ENCODE results near the gene SARDH.

The SARDH gene

GRCh38 chr9:133708246-133709014 is 29.7 kb downstream of the SARDH start:
- Histone ChIP-seq H3K27me3 (ENCODE audit: control insufficient read depth in 2 of 2, insufficient read depth in 2 of 2, low read length in 2 of 2) (peaks cover 0 to 3% of the 10 kb centered on the region in 2 donors), H3K9me3 (ENCODE audit: control insufficient read depth in 2 of 2, low read length in 2 of 2) (no peaks in the 10 kb centered on the region), H3K27ac (ENCODE audit: low read depth in 2 of 2, low read length in 2 of 2) (no peak overlapping the region), H3K9ac (ENCODE audit: low read depth in 1 of 2, low read length in 2 of 2) (no peak overlapping the region), H3K36me3 (ENCODE audit: control insufficient read depth in 2 of 2, insufficient read depth in 2 of 2, low read length in 2 of 2) (no peaks in the 10 kb centered on the region), H3K4me1 (ENCODE audit: control insufficient read depth in 2 of 2, insufficient read depth in 2 of 2, low read length in 2 of 2) (no peaks in the 10 kb centered on the region), H3K4me3 (ENCODE audit: low read length in 2 of 2) (no peak overlapping the region)

DNA sequence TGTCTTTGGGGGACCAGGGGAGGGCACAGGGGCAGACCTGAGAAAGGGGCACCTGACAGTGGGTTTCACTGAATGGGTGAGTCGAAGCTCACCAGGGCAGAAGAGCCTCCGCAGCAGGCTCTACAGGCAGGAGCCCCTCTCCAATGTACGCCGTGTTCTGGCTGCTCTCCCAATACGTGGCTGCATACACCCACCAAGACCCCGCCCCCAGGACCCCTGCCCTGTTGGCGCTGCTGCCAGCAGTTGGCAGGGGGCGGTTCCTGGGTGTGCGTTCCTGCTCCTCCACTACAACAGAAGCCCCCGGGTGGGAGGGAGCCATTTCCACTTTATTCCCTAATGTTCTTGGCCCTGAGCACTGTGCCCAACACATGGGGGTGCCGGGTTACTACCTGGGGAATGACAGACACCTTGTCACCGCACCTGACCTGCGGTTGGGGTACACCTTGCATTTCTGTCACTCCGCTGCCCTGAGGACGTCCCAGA is 30.3 kb downstream of the SARDH start:
- Histone ChIP-seq H3K36me3 (ENCODE audit: control insufficient read depth in 2 of 2, insufficient read depth in 2 of 2, low read length in 2 of 2) (no peaks in the 10 kb centered on the region), H3K27ac (ENCODE audit: low read depth in 2 of 2, low read length in 2 of 2) (no peak overlapping the region), H3K4me3 (ENCODE audit: low read length in 2 of 2) (no peak overlapping the region), H3K9ac (ENCODE audit: low read depth in 1 of 2, low read length in 2 of 2) (no peak overlapping the region), H3K27me3 (ENCODE audit: control insufficient read depth in 2 of 2, insufficient read depth in 2 of 2, low read length in 2 of 2) (peaks cover 0 to 3% of the 10 kb centered on the region in 2 donors), H3K9me3 (ENCODE audit: control insufficient read depth in 2 of 2, low read length in 2 of 2) (no peaks in the 10 kb centered on the region), H3K4me1 (ENCODE audit: control insufficient read depth in 2 of 2, insufficient read depth in 2 of 2, low read length in 2 of 2) (no peaks in the 10 kb centered on the region)

GRCh38 chr9:133707065-133707762 is 30.9 kb downstream of the SARDH start:
- Histone ChIP-seq H3K4me1 (ENCODE audit: control insufficient read depth in 2 of 2, insufficient read depth in 2 of 2, low read length in 2 of 2) (peaks cover 0 to 1% of the 10 kb centered on the region in 2 donors), H3K9me3 (ENCODE audit: control insufficient read depth in 2 of 2, low read length in 2 of 2) (no peaks in the 10 kb centered on the region), H3K4me3 (ENCODE audit: low read length in 2 of 2) (no peak overlapping the region), H3K27ac (ENCODE audit: low read depth in 2 of 2, low read length in 2 of 2) (no peak overlapping the region), H3K9ac (ENCODE audit: low read depth in 1 of 2, low read length in 2 of 2) (no peak overlapping the region), H3K27me3 (ENCODE audit: control insufficient read depth in 2 of 2, insufficient read depth in 2 of 2, low read length in 2 of 2) (peaks cover 3 to 5% of the 10 kb centered on the region in 2 donors), H3K36me3 (ENCODE audit: control insufficient read depth in 2 of 2, insufficient read depth in 2 of 2, low read length in 2 of 2) (no peaks in the 10 kb centered on the region)

DNA sequence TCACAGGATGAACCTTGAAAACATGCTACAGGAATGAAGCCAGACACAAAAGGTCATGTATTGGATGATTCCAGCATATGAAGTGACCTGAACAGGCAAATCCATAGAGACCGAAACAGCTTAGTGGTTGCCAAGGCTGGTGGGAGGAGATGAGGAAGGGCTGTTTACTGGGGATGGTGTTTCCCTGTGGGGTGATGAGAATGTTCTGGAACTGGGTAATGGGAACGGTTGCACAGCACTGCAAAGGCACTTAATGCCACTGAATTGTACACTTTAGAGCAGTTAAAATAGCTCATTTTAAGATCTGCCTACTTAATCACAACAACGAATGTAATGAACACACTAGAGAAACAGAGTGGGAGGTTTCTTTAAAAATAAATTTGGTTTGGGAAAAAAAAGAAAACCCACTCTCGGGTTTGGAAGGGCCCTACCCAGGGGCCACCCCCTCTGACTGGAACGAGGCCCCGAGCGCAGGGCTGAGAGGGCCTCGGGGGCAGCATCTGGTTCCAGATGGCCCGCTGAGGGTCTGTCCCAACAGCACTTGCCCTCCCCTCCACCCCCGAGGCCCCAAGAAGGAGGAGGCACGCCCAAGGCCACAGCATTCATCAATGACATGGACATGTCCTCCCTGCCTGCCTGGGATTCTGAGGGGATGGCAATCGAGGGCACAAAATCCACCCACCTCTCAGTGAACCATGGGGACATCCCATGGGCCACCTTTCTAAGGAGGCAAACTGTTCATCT is 31.7 kb downstream of the SARDH start:
- Histone ChIP-seq H3K4me3 (ENCODE audit: low read length in 2 of 2) (no peak overlapping the region), H3K27ac (ENCODE audit: low read depth in 2 of 2, low read length in 2 of 2) (peak overlapping the region in 1 of 2 donors; percentile 17), H3K9ac (ENCODE audit: low read depth in 1 of 2, low read length in 2 of 2) (no peak overlapping the region), H3K9me3 (ENCODE audit: control insufficient read depth in 2 of 2, low read length in 2 of 2) (no peaks in the 10 kb centered on the region), H3K27me3 (ENCODE audit: control insufficient read depth in 2 of 2, insufficient read depth in 2 of 2, low read length in 2 of 2) (peaks cover 3 to 9% of the 10 kb centered on the region in 2 donors), H3K36me3 (ENCODE audit: control insufficient read depth in 2 of 2, insufficient read depth in 2 of 2, low read length in 2 of 2) (no peaks in the 10 kb centered on the region), H3K4me1 (ENCODE audit: control insufficient read depth in 2 of 2, insufficient read depth in 2 of 2, low read length in 2 of 2) (peaks cover 3% of the 10 kb centered on the region in 2 donors)

- H3K36me3 ChIP-seq (ENCODE audit: control insufficient read depth in 2 of 2, insufficient read depth in 2 of 2, low read length in 2 of 2) = no peaks in the 10 kb centered on the region
- H3K9me3 ChIP-seq (ENCODE audit: control insufficient read depth in 2 of 2, low read length in 2 of 2) = no peaks in the 10 kb centered on the region
- no peak overlapping the region for H3K27ac ChIP-seq (ENCODE audit: low read depth in 2 of 2, low read length in 2 of 2)
- no peak overlapping the region for H3K9ac ChIP-seq (ENCODE audit: low read depth in 1 of 2, low read length in 2 of 2)
- no peak overlapping the region for H3K4me3 ChIP-seq (ENCODE audit: low read length in 2 of 2)
- H3K4me1 ChIP-seq (ENCODE audit: control insufficient read depth in 2 of 2, insufficient read depth in 2 of 2, low read length in 2 of 2) = peaks cover 3% of the 10 kb centered on the region in 2 donors
- H3K27me3 ChIP-seq (ENCODE audit: control insufficient read depth in 2 of 2, insufficient read depth in 2 of 2, low read length in 2 of 2) = peaks cover 3 to 9% of the 10 kb centered on the region in 2 donors
Observed at GRCh38 chr9:133705576-133705975, 32.6 kb downstream of the SARDH start.

DNA sequence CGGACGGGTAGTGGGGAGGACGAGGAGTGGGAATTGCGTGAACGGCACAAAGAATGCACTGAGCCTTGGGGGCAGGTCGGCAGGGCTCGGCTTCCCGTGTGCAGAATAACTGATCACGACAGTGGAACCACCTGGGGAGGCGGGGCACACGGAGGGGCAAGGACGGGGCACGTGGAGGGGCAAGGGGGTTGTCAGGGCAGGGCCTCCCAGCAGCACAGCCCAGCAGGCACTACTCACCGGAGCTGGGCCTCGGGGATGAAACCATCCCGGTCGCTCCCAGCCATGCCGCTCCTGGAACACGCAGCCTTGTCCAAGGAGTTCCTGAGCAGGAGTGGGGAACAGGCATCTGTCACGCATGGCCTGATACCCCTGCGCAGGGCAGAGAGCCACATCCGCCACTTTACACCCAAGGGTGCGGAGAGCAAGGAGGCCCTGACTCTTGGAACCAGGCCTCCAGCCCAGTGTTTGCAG is 33.4 kb downstream of the SARDH start:
- peaks cover 3 to 9% of the 10 kb centered on the region in 2 donors for H3K27me3 ChIP-seq (ENCODE audit: control insufficient read depth in 2 of 2, insufficient read depth in 2 of 2, low read length in 2 of 2)
- H3K4me3 ChIP-seq (ENCODE audit: low read length in 2 of 2) = no peak overlapping the region
- H3K9ac ChIP-seq (ENCODE audit: low read depth in 1 of 2, low read length in 2 of 2) = no peak overlapping the region
- peaks cover 3% of the 10 kb centered on the region in 2 donors for H3K4me1 ChIP-seq (ENCODE audit: control insufficient read depth in 2 of 2, insufficient read depth in 2 of 2, low read length in 2 of 2)
- no peaks in the 10 kb centered on the region for H3K36me3 ChIP-seq (ENCODE audit: control insufficient read depth in 2 of 2, insufficient read depth in 2 of 2, low read length in 2 of 2)
- no peaks in the 10 kb centered on the region for H3K9me3 ChIP-seq (ENCODE audit: control insufficient read depth in 2 of 2, low read length in 2 of 2)
- H3K27ac ChIP-seq (ENCODE audit: low read depth in 2 of 2, low read length in 2 of 2) = no peak overlapping the region

GRCh38 chr9:133703591-133704399 is 34.4 kb downstream of the SARDH start:
- H3K4me3 ChIP-seq (ENCODE audit: low read length in 2 of 2) = no peak overlapping the region
- H3K4me1 ChIP-seq (ENCODE audit: control insufficient read depth in 2 of 2, insufficient read depth in 2 of 2, low read length in 2 of 2) = peaks cover 3% of the 10 kb centered on the region in 2 donors
- H3K9me3 ChIP-seq (ENCODE audit: control insufficient read depth in 2 of 2, low read length in 2 of 2) = no peaks in the 10 kb centered on the region
- H3K27ac ChIP-seq (ENCODE audit: low read depth in 2 of 2, low read length in 2 of 2) = no peak overlapping the region
- H3K36me3 ChIP-seq (ENCODE audit: control insufficient read depth in 2 of 2, insufficient read depth in 2 of 2, low read length in 2 of 2) = no peaks in the 10 kb centered on the region
- H3K27me3 ChIP-seq (ENCODE audit: control insufficient read depth in 2 of 2, insufficient read depth in 2 of 2, low read length in 2 of 2) = peaks cover 3 to 9% of the 10 kb centered on the region in 2 donors
- no peak overlapping the region for H3K9ac ChIP-seq (ENCODE audit: low read depth in 1 of 2, low read length in 2 of 2)

- peak overlapping the region in 1 of 2 donors; percentile 58 for H3K27ac ChIP-seq (ENCODE audit: low read depth in 2 of 2, low read length in 2 of 2)
Observed at GRCh38 chr9:133702798-133703590, 35.2 kb downstream of the SARDH start.

More at GRCh38 chr9:133702798-133703590, 35.2 kb downstream of the SARDH start:
- no peaks in the 10 kb centered on the region for H3K36me3 ChIP-seq (ENCODE audit: control insufficient read depth in 2 of 2, insufficient read depth in 2 of 2, low read length in 2 of 2)
- peaks cover 3 to 9% of the 10 kb centered on the region in 2 donors for H3K27me3 ChIP-seq (ENCODE audit: control insufficient read depth in 2 of 2, insufficient read depth in 2 of 2, low read length in 2 of 2)
- H3K4me3 ChIP-seq (ENCODE audit: low read length in 2 of 2) = peak overlapping the region; percentile 41 to 43
- H3K4me1 ChIP-seq (ENCODE audit: control insufficient read depth in 2 of 2, insufficient read depth in 2 of 2, low read length in 2 of 2) = peaks cover 3% of the 10 kb centered on the region in 2 donors
- peak overlapping the region; percentile 14 to 59 for H3K9ac ChIP-seq (ENCODE audit: low read depth in 1 of 2, low read length in 2 of 2)
- H3K9me3 ChIP-seq (ENCODE audit: control insufficient read depth in 2 of 2, low read length in 2 of 2) = no peaks in the 10 kb centered on the region

All from mucosa of rectum (tissue), 2 donors.